ENCODE measurements around the gene AP5S1. TPM values are rescaled to one million over a fixed set of nuclear protein-coding genes. Genes with fewer than 3 reads are reported as not detected.

The AP5S1 gene
- total and polyA plus RNA-seq, 2 of the 13 experiments (the other 11 are each of a cell fraction or from before 2014, with no cell fraction given) = 7.9 to 23.2 TPM

GRCh38 chr20:3811467-3812258 is 8.7 kb upstream of the AP5S1 start (continued):
- TF ChIP-seq ZNF512 (CRISPR knock-in tag; IDR thresholded peaks at IDR 0.05) (no peak), POGZ (CRISPR knock-in tag; IDR thresholded peaks at IDR 0.05) (peak; percentile 72), PLSCR1 (CRISPR knock-in tag; IDR thresholded peaks at IDR 0.05; ENCODE audit: borderline replicate concordance) (no peak), AHR (CRISPR knock-in tag; IDR thresholded peaks at IDR 0.05) (peak; percentile 99; the same call in 1 of the 2 replicates), THAP7 (CRISPR knock-in tag; IDR thresholded peaks at IDR 0.05) (peak; percentile 48; the same call in 1 of the 2 replicates), MXD4 (CRISPR knock-in tag; IDR thresholded peaks at IDR 0.05) (peak; percentile 97), SNAPC4 (CRISPR knock-in tag; IDR thresholded peaks at IDR 0.05) (peak; percentile 61; the same call in 1 of the 2 replicates), ZNF75D (CRISPR knock-in tag; IDR thresholded peaks at IDR 0.05; ENCODE audit: borderline replicate concordance) (no peak), SP5 (CRISPR knock-in tag; IDR thresholded peaks at IDR 0.05; ENCODE audit: borderline replicate concordance, low read depth) (peak; percentile 91; the same call in 1 of the 2 replicates), NCOA1 (CRISPR knock-in tag; IDR thresholded peaks at IDR 0.05) (no peak), ZSCAN31 (CRISPR knock-in tag; IDR thresholded peaks at IDR 0.05; ENCODE audit: low read depth) (peak; percentile 96), ZNF180 (CRISPR knock-in tag; IDR thresholded peaks at IDR 0.05; ENCODE audit: borderline replicate concordance, low read depth) (peak; percentile 55; the same call in 1 of the 2 replicates), TAF15 (IDR thresholded peaks at IDR 0.05; ENCODE audit: low read depth, low read length, poor library complexity, severe bottlenecking) (no peak), MBD4 (IDR thresholded peaks at IDR 0.05; ENCODE audit: borderline replicate concordance, low read length) (no peak), ZBTB7B (CRISPR knock-in tag; IDR thresholded peaks at IDR 0.05) (peak; percentile 81), ISL2 (CRISPR knock-in tag; IDR thresholded peaks at IDR 0.05) (peak; percentile 85), HMG20B (CRISPR knock-in tag; conservative IDR thresholded peaks at IDR 0.05) (peak; percentile 70), ZNF143 (CRISPR knock-in tag; IDR thresholded peaks at IDR 0.05) (peak; percentile 77), MLLT10 (CRISPR knock-in tag; IDR thresholded peaks at IDR 0.05) (no peak), SP4 (CRISPR knock-in tag; IDR thresholded peaks at IDR 0.05) (peak; percentile 81; the same call in 1 of the 2 replicates), ZNF747 (CRISPR knock-in tag; IDR thresholded peaks at IDR 0.05; ENCODE audit: borderline replicate concordance) (peak; percentile 91; the same call in 1 of the 2 replicates), KDM5A (IDR thresholded peaks at IDR 0.05; ENCODE audit: borderline replicate concordance, low read length) (no peak)

Data from HepG2 (cell line).